ENCODE data around the gene ANAPC7. TPM values are rescaled to one million over a fixed set of nuclear protein-coding genes. Genes with fewer than 3 reads are reported as not detected.
A peak's percentile ranks its signal among the peaks of the same experiment; 100 is the strongest.

Gene ANAPC7
- total RNA-seq, 1 experiment from 2014 or later = 52.4 TPM

DNA sequence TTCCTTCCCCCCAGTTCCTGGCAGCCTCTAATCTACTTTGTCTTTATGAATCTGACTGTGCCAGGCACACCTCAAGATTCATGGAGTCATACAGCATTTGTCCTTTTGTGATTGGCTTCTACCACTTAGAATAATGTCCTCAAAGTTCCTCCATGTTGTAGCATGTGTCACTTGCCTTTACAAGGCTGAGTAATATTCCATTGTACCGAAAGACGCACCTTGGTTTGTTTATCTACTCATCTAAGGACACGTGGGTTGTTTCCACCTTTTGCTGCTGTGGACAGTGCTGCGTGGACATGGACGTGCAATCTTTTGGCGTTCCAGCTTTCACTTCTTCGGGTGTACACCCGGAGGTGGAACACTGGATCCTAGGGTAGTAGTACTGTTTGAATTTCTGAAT is 33.5 kb downstream of the ANAPC7 start:
- CTCF ChIA-PET = no interaction called here
- no peak for DNase-seq
- H3K27ac ChIP-seq = no peak overlapping the region
- no peak overlapping the region for H3K4me3 ChIP-seq
- POLR2A ChIA-PET (ENCODE audit: unreplicated experiment) = no interaction called here
- no peaks in the 10 kb centered on the region for H3K9me3 ChIP-seq (ENCODE audit: insufficient read depth, low read depth)
- TSS peak; percentile 11 for BruUV-seq (replicated peaks)
- no peak overlapping the region for H3K4me2 ChIP-seq
- H3K36me3 ChIP-seq (ENCODE audit: low read depth) = peaks cover 14% of the 10 kb centered on the region; the same call in 1 of the 2 replicates
- H4K20me1 ChIP-seq (ENCODE audit: insufficient read depth) = no peaks in the 10 kb centered on the region
- intact Hi-C loops (cut with micrococcal nuclease; ENCODE audit: unreplicated experiment) = no loop called here
- no peaks in the 10 kb centered on the region for H3K79me2 ChIP-seq (ENCODE audit: low read depth)
- H2AFZ ChIP-seq = no peak overlapping the region
- peaks cover 9% of the 10 kb centered on the region; the same call in 1 of the 2 replicates for H3F3A ChIP-seq (ENCODE audit: insufficient read depth, low read depth)
- no peaks in the 10 kb centered on the region for H3K4me1 ChIP-seq (replicated peaks; ENCODE audit: insufficient read depth)
- TF ChIP-seq, protein P1, sequence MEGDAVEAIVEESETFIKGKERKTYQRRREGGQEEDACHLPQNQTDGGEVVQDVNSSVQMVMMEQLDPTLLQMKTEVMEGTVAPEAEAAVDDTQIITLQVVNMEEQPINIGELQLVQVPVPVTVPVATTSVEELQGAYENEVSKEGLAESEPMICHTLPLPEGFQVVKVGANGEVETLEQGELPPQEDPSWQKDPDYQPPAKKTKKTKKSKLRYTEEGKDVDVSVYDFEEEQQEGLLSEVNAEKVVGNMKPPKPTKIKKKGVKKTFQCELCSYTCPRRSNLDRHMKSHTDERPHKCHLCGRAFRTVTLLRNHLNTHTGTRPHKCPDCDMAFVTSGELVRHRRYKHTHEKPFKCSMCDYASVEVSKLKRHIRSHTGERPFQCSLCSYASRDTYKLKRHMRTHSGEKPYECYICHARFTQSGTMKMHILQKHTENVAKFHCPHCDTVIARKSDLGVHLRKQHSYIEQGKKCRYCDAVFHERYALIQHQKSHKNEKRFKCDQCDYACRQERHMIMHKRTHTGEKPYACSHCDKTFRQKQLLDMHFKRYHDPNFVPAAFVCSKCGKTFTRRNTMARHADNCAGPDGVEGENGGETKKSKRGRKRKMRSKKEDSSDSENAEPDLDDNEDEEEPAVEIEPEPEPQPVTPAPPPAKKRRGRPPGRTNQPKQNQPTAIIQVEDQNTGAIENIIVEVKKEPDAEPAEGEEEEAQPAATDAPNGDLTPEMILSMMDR (conservative IDR thresholded peaks at IDR 0.05) = no peak
- no peak for TF ChIP-seq EZH2 (IDR thresholded peaks at IDR 0.05; ENCODE audit: low read depth)
- no peaks in the 10 kb centered on the region for H3K27me3 ChIP-seq (ENCODE audit: insufficient read depth, low read depth)
- H3K9me2 ChIP-seq (ENCODE audit: insufficient read depth) = no peaks in the 10 kb centered on the region

DNA sequence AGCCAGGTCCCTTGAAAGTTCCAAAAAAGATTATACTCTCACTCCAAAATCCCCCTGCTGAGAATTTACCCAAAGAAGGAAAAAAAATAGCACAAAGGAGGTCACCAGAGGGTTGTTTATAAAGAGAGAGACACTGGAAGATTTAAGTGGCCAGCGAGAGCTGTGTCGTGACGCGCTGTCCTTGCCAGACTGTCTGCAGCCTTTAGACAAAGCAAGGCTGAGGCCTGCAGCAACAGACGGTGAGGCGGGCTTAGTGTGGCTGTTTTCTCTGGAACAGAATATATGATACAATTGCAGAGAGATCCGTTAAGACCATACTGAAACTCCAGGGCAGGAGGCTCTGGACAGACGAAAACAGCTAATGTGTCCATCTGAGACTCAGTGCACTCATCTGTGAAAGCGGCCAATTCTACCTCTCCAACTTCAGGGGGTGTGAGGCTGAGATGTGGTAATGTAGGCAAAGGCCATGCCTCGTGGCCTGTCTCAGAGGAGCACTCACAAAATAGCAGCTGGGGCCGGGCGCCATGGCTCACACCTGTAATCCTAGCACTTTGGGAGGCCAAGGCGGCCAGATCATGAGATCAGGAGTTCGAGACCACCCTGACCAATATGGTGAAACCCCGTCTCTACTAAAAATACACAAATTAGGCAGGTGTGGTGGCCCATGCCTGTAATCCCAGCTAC is 36.2 kb downstream of the ANAPC7 start:
- Histone ChIP-seq H3K27ac (no peak overlapping the region), H3K27me3 (ENCODE audit: insufficient read depth, low read depth) (no peaks in the 10 kb centered on the region), H3K9me3 (ENCODE audit: insufficient read depth, low read depth) (no peaks in the 10 kb centered on the region), H3K4me1 (replicated peaks; ENCODE audit: insufficient read depth) (no peaks in the 10 kb centered on the region), H3K36me3 (ENCODE audit: low read depth) (no peaks in the 10 kb centered on the region), H3K9me2 (ENCODE audit: insufficient read depth) (no peaks in the 10 kb centered on the region), H3K4me3 (no peak overlapping the region), H2AFZ (no peak overlapping the region), H3F3A (ENCODE audit: insufficient read depth, low read depth) (peaks cover 12% of the 10 kb centered on the region; the same call in 1 of the 2 replicates), H3K4me2 (no peak overlapping the region), H4K20me1 (ENCODE audit: insufficient read depth) (no peaks in the 10 kb centered on the region), H3K79me2 (ENCODE audit: low read depth) (no peaks in the 10 kb centered on the region)
- ChIA-PET CTCF (interaction anchor here (0.9 to 1.2 kb wide), 2 partner anchors 9 to 13 kb away, joined by 3 read pairs; no protein-coding TSS in a partner anchor), POLR2A (ENCODE audit: unreplicated experiment) (interaction anchor here (0.6 kb wide), 1 partner anchor 218 kb away, joined by 3 read pairs; no protein-coding TSS in a partner anchor)
- intact Hi-C loops (cut with micrococcal nuclease; ENCODE audit: unreplicated experiment) = no loop called here
- DNase-seq = no peak
- TF ChIP-seq, protein P1 (conservative IDR thresholded peaks at IDR 0.05) = no peak
- no peak for TF ChIP-seq EZH2 (IDR thresholded peaks at IDR 0.05; ENCODE audit: low read depth)
- no TSS peak for BruUV-seq (replicated peaks)

GRCh38 chr12:110366321-110367142 is 37.0 kb downstream of the ANAPC7 start:
- Histone ChIP-seq H3K4me2 (no peak overlapping the region), H3F3A (ENCODE audit: insufficient read depth, low read depth) (peaks cover 12% of the 10 kb centered on the region; the same call in 1 of the 2 replicates), H3K4me1 (replicated peaks; ENCODE audit: insufficient read depth) (no peaks in the 10 kb centered on the region), H4K20me1 (ENCODE audit: insufficient read depth) (no peaks in the 10 kb centered on the region), H3K9me3 (ENCODE audit: insufficient read depth, low read depth) (no peaks in the 10 kb centered on the region), H3K4me3 (no peak overlapping the region), H2AFZ (no peak overlapping the region), H3K36me3 (ENCODE audit: low read depth) (no peaks in the 10 kb centered on the region), H3K9me2 (ENCODE audit: insufficient read depth) (no peaks in the 10 kb centered on the region), H3K27me3 (ENCODE audit: insufficient read depth, low read depth) (no peaks in the 10 kb centered on the region), H3K27ac (no peak overlapping the region), H3K79me2 (ENCODE audit: low read depth) (no peaks in the 10 kb centered on the region)
- BruUV-seq (replicated peaks) = no TSS peak
- ChIA-PET CTCF (interaction anchor here (1.2 kb wide), 1 partner anchor 12 kb away, joined by 3 read pairs; no protein-coding TSS in a partner anchor), POLR2A (ENCODE audit: unreplicated experiment) (interaction anchor here (0.6 kb wide), 1 partner anchor 219 kb away, joined by 3 read pairs; no protein-coding TSS in a partner anchor)
- TF ChIP-seq, protein P1 (conservative IDR thresholded peaks at IDR 0.05) = no peak
- TF ChIP-seq EZH2 (IDR thresholded peaks at IDR 0.05; ENCODE audit: low read depth) = no peak
- intact Hi-C loops (cut with micrococcal nuclease; ENCODE audit: unreplicated experiment) = no loop called here
- DNase-seq = no peak
